ENCODE results near the gene MYO15B. TPM values are rescaled to one million over a fixed set of nuclear protein-coding genes. Genes with fewer than 3 reads are reported as not detected.

The MYO15B gene
- total and polyA plus RNA-seq, 2 of the 13 experiments (the other 11 are each of a cell fraction or from before 2014, with no cell fraction given) = 2.8 to 8.1 TPM

- TF ChIP-seq MNT (IDR thresholded peaks at IDR 0.05) = 0 out of 2 replicates have a peak, but pooled peaks have one; percentile 25
- TF ChIP-seq KAT7 (CRISPR knock-in tag; IDR thresholded peaks at IDR 0.05; ENCODE audit: borderline replicate concordance) = peak; percentile 50
- peak; percentile 95 for TF ChIP-seq KDM6A (CRISPR knock-in tag; IDR thresholded peaks at IDR 0.05; ENCODE audit: low read depth)
- TF ChIP-seq ZNF124 (CRISPR knock-in tag; IDR thresholded peaks at IDR 0.05) = peak; percentile 59; the same call in 1 of the 2 replicates
- TF ChIP-seq RFX1 (IDR thresholded peaks at IDR 0.05) = no peak; the same call in 1 of the 2 replicates
- TF ChIP-seq SKIL (CRISPR knock-in tag; IDR thresholded peaks at IDR 0.05; ENCODE audit: borderline replicate concordance) = peak; percentile 88
- peak; percentile 100 for TF ChIP-seq ZSCAN25 (CRISPR knock-in tag; IDR thresholded peaks at IDR 0.05)
- TF ChIP-seq FLYWCH1 (CRISPR knock-in tag; IDR thresholded peaks at IDR 0.05) = no peak
- TF ChIP-seq MATR3 (CRISPR knock-in tag; IDR thresholded peaks at IDR 0.05) = no peak
- TF ChIP-seq PRPF4 (IDR thresholded peaks at IDR 0.05; ENCODE audit: low read depth, low read length, poor library complexity, severe bottlenecking) = peak; percentile 93
- TF ChIP-seq ZNF354B (CRISPR knock-in tag; IDR thresholded peaks at IDR 0.05) = peak; percentile 95
- TF ChIP-seq ATF7 (IDR thresholded peaks at IDR 0.05) = no peak
- peak; percentile 42; the same call in 1 of the 2 replicates for TF ChIP-seq ATF7 (CRISPR knock-in tag; IDR thresholded peaks at IDR 0.05)
- TF ChIP-seq ARID3A (IDR thresholded peaks at IDR 0.05; ENCODE audit: low read depth, low read length) = no peak
- peak; percentile 65; the same call in 1 of the 2 replicates for TF ChIP-seq HIVEP1 (CRISPR knock-in tag; IDR thresholded peaks at IDR 0.05)
- TF ChIP-seq MYC (CRISPR knock-in tag; IDR thresholded peaks at IDR 0.05; ENCODE audit: borderline replicate concordance) = peak; percentile 73; the same call in 1 of the 2 replicates
- TF ChIP-seq ARID2 (CRISPR knock-in tag; IDR thresholded peaks at IDR 0.05; ENCODE audit: borderline replicate concordance) = peak; percentile 99
- TF ChIP-seq ELK4 (CRISPR knock-in tag; IDR thresholded peaks at IDR 0.05; ENCODE audit: borderline replicate concordance) = no peak
- TF ChIP-seq MED1 (CRISPR knock-in tag; IDR thresholded peaks at IDR 0.05) = peak; percentile 89
- 0 out of 2 replicates have a peak, but pooled peaks have one; percentile 83 for TF ChIP-seq ZFP82 (CRISPR knock-in tag; IDR thresholded peaks at IDR 0.05; ENCODE audit: borderline replicate concordance)
- TF ChIP-seq UBTF (CRISPR knock-in tag; IDR thresholded peaks at IDR 0.05) = peak; percentile 94
These were observed 30.3 kb upstream of the MYO15B start (continued) for GRCh38 chr17:75557075-75557851.

Measured in HepG2 (cell line).